Osteocyte (in vitro differentiated cells): Measurements from ENCODE around the gene HMHB1. TPM values are rescaled to one million over a fixed set of nuclear protein-coding genes. Genes with fewer than 3 reads are reported as not detected.
A peak's percentile ranks its signal among the peaks of the same experiment; 100 is the strongest.

Experiments
- DNase-seq: peaks from one replicate; pipeline ENCODE4 v3.0.0; 2021; ENCODE audit warnings: mixed read lengths; ENCODE audit not compliant: unreplicated experiment; ENCODE audit errors: extremely low spot score
- H3K27ac Mint-ChIP-seq: one replicate; pipeline ENCODE4 v1.8.0; 2021; ENCODE audit warnings: mild to moderate bottlenecking, mixed read lengths; ENCODE audit not compliant: unreplicated experiment
- H3K27me3 Mint-ChIP-seq: one replicate; pipeline ENCODE4 v1.8.0; 2021; ENCODE audit warnings: mixed read lengths; ENCODE audit not compliant: unreplicated experiment
- H3K36me3 Mint-ChIP-seq: one replicate; pipeline ENCODE4 v1.8.0; 2021; ENCODE audit warnings: mixed read lengths; ENCODE audit not compliant: unreplicated experiment
- H3K4me1 Mint-ChIP-seq: one replicate; pipeline ENCODE4 v1.8.0; 2021; ENCODE audit warnings: mixed read lengths; ENCODE audit not compliant: unreplicated experiment
- H3K4me3 Mint-ChIP-seq: one replicate; pipeline ENCODE4 v1.8.0; 2021; ENCODE audit warnings: mild to moderate bottlenecking, moderate library complexity, mixed read lengths; ENCODE audit not compliant: unreplicated experiment
- H3K9me3 Mint-ChIP-seq: one replicate; pipeline ENCODE4 v1.8.0; 2021; ENCODE audit warnings: mixed read lengths; ENCODE audit not compliant: unreplicated experiment
- total RNA-seq: library from RNA; stranded (reverse); gene quantifications from 2 replicates; pipeline ENCODE4 v1.2.1, GENCODE V29; 2021
- TF ChIP-seq, protein P1 (sequence below): fragments of 200-600 bp; sonication (generic); IDR thresholded peaks from 2 replicates; pipeline ENCODE4 v1.5.0; 2021; ENCODE audit warnings: antibody characterized with exemption, mild to moderate bottlenecking, moderate library complexity

Gene HMHB1
- total RNA-seq, 1 donor from 2014 or later = not detected

DNA sequence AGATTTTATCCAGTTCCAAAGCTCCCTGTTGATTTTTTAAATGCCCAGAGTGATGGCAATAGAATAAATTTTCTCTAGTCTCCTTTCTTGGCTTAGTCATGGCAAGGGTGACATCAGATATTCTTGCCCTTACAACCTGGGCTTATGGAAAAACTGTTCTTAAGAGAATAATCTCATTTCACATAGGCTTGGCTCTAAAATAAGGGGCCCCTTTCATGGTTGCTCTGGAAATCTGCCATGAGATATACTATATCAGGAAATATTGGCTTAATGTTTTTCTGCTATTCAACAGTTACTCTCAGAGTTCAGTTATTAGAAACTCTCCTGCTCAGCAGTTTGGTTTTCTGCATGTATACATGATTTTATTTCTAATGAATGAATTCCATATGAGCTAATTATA lies 7.8 kb downstream of the HMHB1 start:
- Mint-ChIP-seq H3K4me3 (no peak overlapping the region), H3K27me3 (no peaks in the 10 kb centered on the region), H3K9me3 (peaks cover 9% of the 10 kb centered on the region), H3K4me1 (no peaks in the 10 kb centered on the region), H3K27ac (no peak overlapping the region), H3K36me3 (no peaks in the 10 kb centered on the region)
- DNase-seq = no peak
- TF ChIP-seq, protein P1, sequence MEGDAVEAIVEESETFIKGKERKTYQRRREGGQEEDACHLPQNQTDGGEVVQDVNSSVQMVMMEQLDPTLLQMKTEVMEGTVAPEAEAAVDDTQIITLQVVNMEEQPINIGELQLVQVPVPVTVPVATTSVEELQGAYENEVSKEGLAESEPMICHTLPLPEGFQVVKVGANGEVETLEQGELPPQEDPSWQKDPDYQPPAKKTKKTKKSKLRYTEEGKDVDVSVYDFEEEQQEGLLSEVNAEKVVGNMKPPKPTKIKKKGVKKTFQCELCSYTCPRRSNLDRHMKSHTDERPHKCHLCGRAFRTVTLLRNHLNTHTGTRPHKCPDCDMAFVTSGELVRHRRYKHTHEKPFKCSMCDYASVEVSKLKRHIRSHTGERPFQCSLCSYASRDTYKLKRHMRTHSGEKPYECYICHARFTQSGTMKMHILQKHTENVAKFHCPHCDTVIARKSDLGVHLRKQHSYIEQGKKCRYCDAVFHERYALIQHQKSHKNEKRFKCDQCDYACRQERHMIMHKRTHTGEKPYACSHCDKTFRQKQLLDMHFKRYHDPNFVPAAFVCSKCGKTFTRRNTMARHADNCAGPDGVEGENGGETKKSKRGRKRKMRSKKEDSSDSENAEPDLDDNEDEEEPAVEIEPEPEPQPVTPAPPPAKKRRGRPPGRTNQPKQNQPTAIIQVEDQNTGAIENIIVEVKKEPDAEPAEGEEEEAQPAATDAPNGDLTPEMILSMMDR = no peak

DNA sequence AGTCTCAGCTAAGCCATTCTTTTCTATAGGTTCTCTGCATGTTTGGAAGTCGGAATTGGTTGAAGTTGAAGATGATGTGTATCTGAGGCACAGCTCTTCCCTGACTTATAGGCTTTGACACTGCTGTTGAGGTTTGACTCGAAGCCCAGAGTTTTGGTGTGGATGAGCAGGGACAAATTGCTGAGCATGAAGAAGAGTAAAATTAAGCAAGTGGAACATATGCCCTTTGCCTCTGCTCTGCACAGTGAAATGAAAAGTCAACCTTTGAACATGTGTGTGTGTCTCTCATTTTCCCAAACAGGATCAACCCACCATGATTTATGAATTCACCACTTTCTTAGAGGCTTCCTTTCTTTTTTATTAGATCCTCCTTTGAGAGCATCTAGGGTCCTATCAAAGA lies 8.5 kb downstream of the HMHB1 start:
- Mint-ChIP-seq H3K9me3 (peaks cover 9% of the 10 kb centered on the region), H3K4me3 (no peak overlapping the region), H3K4me1 (no peaks in the 10 kb centered on the region), H3K27ac (no peak overlapping the region), H3K36me3 (no peaks in the 10 kb centered on the region), H3K27me3 (no peaks in the 10 kb centered on the region)
- no peak for DNase-seq
- TF ChIP-seq, protein P1 = no peak

DNA sequence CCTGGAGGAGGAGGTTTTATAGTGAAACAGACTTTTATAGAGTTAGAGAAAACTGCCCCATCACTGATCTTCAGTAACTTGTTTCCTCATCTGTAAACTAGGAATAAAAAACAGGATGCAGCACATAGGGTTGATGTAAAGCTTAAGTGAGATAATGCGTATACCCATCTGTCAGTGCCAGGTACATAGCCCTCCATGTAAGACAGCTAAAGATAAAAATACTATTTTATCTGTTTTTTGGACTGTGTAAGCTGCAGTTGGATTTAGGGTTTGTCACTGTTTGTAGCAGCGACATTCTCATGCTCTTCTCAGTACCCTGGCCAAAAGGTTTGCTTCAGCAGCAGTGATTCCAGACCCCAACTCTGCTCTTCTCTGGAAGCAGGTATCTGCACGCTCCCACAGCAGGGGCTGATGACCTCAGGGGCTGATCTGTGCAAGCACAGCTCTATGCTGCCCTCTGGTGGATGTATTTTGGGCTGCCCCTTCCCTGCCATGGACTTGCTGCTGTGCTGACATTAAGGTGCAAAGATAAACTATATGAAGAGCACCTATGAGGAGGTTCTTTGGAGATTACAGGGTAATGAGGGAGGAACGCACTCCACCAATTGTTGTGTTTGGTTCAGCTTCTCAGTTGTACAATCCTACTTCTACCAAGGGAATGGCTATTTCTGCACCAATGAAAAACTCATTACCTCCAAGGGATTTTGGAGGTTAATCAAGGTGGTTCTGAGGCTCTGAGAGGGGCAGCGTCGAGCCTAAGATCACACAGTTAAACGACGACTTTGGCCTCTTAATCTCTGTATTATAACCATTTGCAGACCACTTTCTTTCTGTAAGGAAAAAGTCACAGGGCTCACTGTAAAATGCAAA lies 13.1 kb downstream of the HMHB1 start:
- peak; percentile 90 for DNase-seq

DNA sequence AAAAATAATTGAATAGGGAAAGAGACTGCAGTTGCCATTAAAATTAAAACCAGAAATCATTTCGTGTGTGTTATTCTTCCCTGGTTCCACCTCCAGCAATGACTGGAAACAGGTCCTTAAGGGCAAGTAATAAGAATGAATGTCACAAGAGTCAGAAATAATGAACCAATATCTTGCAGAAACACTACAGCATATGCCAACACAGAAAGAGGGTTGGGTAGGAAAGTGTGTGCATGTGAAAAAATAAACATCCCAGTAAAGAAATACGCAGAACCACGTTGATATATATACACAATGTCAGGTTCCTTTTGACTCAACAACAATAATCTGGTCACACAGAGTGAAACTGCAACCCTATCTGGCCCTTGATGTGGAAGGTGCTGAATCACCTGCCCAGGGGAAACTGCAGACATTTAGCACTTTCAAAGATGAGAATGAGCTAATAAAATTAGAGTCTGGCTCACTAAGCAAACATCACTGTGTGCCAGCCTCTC lies 15.0 kb downstream of the HMHB1 start:
- H3K27ac Mint-ChIP-seq = no peak overlapping the region
- no peaks in the 10 kb centered on the region for H3K36me3 Mint-ChIP-seq
- peaks cover 10% of the 10 kb centered on the region for H3K4me1 Mint-ChIP-seq
- H3K27me3 Mint-ChIP-seq = no peaks in the 10 kb centered on the region
- H3K9me3 Mint-ChIP-seq = no peaks in the 10 kb centered on the region
- no peak for DNase-seq
- TF ChIP-seq, protein P1 = no peak
- H3K4me3 Mint-ChIP-seq = no peak overlapping the region

More for the DNA sequence above, 13.1 kb downstream of the HMHB1 start:
- H3K27me3 Mint-ChIP-seq = no peaks in the 10 kb centered on the region
- H3K27ac Mint-ChIP-seq = no peak overlapping the region
- H3K4me1 Mint-ChIP-seq = peaks cover 10% of the 10 kb centered on the region
- TF ChIP-seq, protein P1 = peak; percentile 98
- no peaks in the 10 kb centered on the region for H3K9me3 Mint-ChIP-seq
- no peaks in the 10 kb centered on the region for H3K36me3 Mint-ChIP-seq
- no peak overlapping the region for H3K4me3 Mint-ChIP-seq

DNA sequence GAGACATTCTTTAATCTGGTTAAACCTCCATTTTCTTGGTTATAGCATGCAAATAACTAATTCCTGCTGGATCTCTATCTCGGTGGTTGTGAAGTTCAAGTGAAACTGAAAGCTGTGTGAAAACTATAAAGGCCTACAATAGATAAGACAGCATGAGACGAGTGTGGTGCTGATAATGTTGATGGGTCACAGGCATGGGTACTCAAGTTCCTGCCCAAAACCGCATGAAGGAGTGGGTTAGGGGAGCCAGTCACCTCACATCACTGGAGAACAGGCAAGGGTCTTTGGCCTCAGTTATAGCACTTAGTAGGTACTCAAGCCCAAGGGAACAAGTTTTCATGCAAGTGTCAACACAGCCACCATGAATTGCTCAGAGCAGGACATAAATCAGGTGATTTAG lies 16.7 kb downstream of the HMHB1 start:
- H3K9me3 Mint-ChIP-seq = no peaks in the 10 kb centered on the region
- TF ChIP-seq, protein P1 = no peak
- no peak overlapping the region for H3K4me3 Mint-ChIP-seq
- DNase-seq = no peak
- no peak overlapping the region for H3K27ac Mint-ChIP-seq
- H3K4me1 Mint-ChIP-seq = peaks cover 10% of the 10 kb centered on the region
- H3K36me3 Mint-ChIP-seq = no peaks in the 10 kb centered on the region
- H3K27me3 Mint-ChIP-seq = no peaks in the 10 kb centered on the region
